ENCODE measurements around the gene DNM3.

DNA sequence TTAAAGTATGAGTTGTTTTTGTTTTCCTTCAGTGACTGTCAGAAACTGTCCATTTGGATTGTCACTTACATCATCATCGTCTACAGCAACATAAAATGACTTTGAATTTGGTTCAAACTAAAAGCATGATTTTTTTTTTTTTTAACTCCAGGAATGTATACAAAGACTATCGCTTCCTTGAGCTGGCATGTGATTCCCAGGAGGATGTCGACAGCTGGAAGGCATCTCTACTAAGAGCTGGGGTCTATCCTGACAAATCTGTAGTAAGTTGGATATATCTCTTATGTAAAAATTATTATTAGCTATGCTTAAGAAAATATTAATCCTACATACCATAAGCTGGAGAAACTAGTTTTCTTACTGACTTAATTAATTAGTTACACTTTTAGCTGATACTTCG lies 467.3 kb downstream of the DNM3 start:
- TF ChIP-seq POLR2A (IDR thresholded peaks at IDR 0.05) = no peak
- TF ChIP-seq, protein P1, sequence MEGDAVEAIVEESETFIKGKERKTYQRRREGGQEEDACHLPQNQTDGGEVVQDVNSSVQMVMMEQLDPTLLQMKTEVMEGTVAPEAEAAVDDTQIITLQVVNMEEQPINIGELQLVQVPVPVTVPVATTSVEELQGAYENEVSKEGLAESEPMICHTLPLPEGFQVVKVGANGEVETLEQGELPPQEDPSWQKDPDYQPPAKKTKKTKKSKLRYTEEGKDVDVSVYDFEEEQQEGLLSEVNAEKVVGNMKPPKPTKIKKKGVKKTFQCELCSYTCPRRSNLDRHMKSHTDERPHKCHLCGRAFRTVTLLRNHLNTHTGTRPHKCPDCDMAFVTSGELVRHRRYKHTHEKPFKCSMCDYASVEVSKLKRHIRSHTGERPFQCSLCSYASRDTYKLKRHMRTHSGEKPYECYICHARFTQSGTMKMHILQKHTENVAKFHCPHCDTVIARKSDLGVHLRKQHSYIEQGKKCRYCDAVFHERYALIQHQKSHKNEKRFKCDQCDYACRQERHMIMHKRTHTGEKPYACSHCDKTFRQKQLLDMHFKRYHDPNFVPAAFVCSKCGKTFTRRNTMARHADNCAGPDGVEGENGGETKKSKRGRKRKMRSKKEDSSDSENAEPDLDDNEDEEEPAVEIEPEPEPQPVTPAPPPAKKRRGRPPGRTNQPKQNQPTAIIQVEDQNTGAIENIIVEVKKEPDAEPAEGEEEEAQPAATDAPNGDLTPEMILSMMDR (IDR thresholded peaks at IDR 0.05) = no peak
